SU-DHL-6 (cell line): Measurements from ENCODE around the gene SUMO1.

Experiments
- CTCF ChIP-seq: fragments of 200-600 bp; sonication (generic); IDR thresholded peaks from one replicate; pipeline ENCODE4 v1.5.1; 2017; ENCODE audit warnings: antibody characterized with exemption, mild to moderate bottlenecking, low read length, moderate library complexity; ENCODE audit not compliant: insufficient read depth, poor library complexity, severe bottlenecking
- EZH2phosphoT487 ChIP-seq: fragments of 200-600 bp; sonication (generic), shearing (Covaris generic); conservative IDR thresholded peaks from 2 replicates; pipeline ENCODE4 v1.6.1; 2018; ENCODE audit warnings: mild to moderate bottlenecking, antibody characterized with exemption, low read length, moderate library complexity, mixed read lengths

- TF ChIP-seq CTCF (no peak), EZH2phosphoT487 (no peak)
Observed at GRCh38 chr2:202238234-202239197, at the start of gene SUMO1.
